Adipocyte (in vitro differentiated cells): ENCODE data around the gene VTA1.

Experiments used
- DNase-seq: peaks from one replicate; pipeline ENCODE4 v3.0.0-alpha.2; 2015; ENCODE audit warnings: low read depth
- H3K27me3 ChIP-seq: replicated peaks from 2 replicates; pipeline ENCODE4 v1.7.0; 2013; ENCODE audit warnings: mild to moderate bottlenecking, low read length, moderate library complexity; ENCODE audit not compliant: control insufficient read depth, insufficient read depth
- H3K36me3 ChIP-seq: 2 replicates; pipeline ENCODE4 v1.7.0; 2013; ENCODE audit warnings: low read length, mild to moderate bottlenecking, moderate library complexity; ENCODE audit not compliant: control insufficient read depth, insufficient read depth, severe bottlenecking
- H3K4me1 ChIP-seq: 2 replicates; pipeline ENCODE4 v1.7.0; 2013; ENCODE audit warnings: mild to moderate bottlenecking, low read length, moderate library complexity; ENCODE audit not compliant: control insufficient read depth, insufficient read depth
- H3K4me3 ChIP-seq: 2 replicates; pipeline ENCODE4 v1.7.0; 2013; ENCODE audit warnings: mild to moderate bottlenecking, low read length, moderate library complexity
- H3K9ac ChIP-seq: 2 replicates; pipeline ENCODE4 v1.7.0; 2013; ENCODE audit warnings: mild to moderate bottlenecking, low read length, moderate library complexity
- H3K9me3 ChIP-seq: 2 replicates; pipeline ENCODE4 v1.7.0; 2013; ENCODE audit warnings: mild to moderate bottlenecking, low read length, moderate library complexity; ENCODE audit not compliant: control insufficient read depth

The VTA1 gene

GRCh38 chr6:142246960-142247359, 99.9 kb downstream of the VTA1 start:
- Histone ChIP-seq H3K9ac (no peak overlapping the region), H3K9me3 (no peaks in the 10 kb centered on the region), H3K4me1 (no peaks in the 10 kb centered on the region), H3K27me3 (no peaks in the 10 kb centered on the region), H3K36me3 (no peaks in the 10 kb centered on the region), H3K4me3 (no peak overlapping the region)
- DNase-seq: no peak

GRCh38 chr6:142249266-142249665, 102.2 kb downstream of the VTA1 start:
- no peak overlapping the region for H3K9ac ChIP-seq
- H3K4me3 ChIP-seq: no peak overlapping the region
- no peak for DNase-seq
- no peaks in the 10 kb centered on the region for H3K9me3 ChIP-seq
- H3K36me3 ChIP-seq: no peaks in the 10 kb centered on the region
- H3K27me3 ChIP-seq: no peaks in the 10 kb centered on the region
- H3K4me1 ChIP-seq: no peaks in the 10 kb centered on the region

- H3K9me3 ChIP-seq: no peaks in the 10 kb centered on the region
- no peak overlapping the region for H3K4me3 ChIP-seq
Observed at GRCh38 chr6:142251930-142252445, 104.9 kb downstream of the VTA1 start.

GRCh38 chr6:142254513-142254912, 107.5 kb downstream of the VTA1 start:
- no peaks in the 10 kb centered on the region for H3K9me3 ChIP-seq
- no peaks in the 10 kb centered on the region for H3K4me1 ChIP-seq
- no peak overlapping the region for H3K9ac ChIP-seq
- H3K36me3 ChIP-seq: no peaks in the 10 kb centered on the region
- DNase-seq: no peak
- H3K4me3 ChIP-seq: no peak overlapping the region
- no peaks in the 10 kb centered on the region for H3K27me3 ChIP-seq

More at GRCh38 chr6:142251930-142252445, 104.9 kb downstream of the VTA1 start:
- no peaks in the 10 kb centered on the region for H3K27me3 ChIP-seq
- no peaks in the 10 kb centered on the region for H3K36me3 ChIP-seq
- no peaks in the 10 kb centered on the region for H3K4me1 ChIP-seq
- H3K9ac ChIP-seq: no peak overlapping the region
- DNase-seq: no peak

GRCh38 chr6:142255785-142256184, 108.7 kb downstream of the VTA1 start:
- Histone ChIP-seq H3K9me3 (no peaks in the 10 kb centered on the region), H3K4me3 (no peak overlapping the region), H3K27me3 (no peaks in the 10 kb centered on the region), H3K36me3 (no peaks in the 10 kb centered on the region), H3K4me1 (no peaks in the 10 kb centered on the region), H3K9ac (no peak overlapping the region)
- DNase-seq: no peak

- no peak overlapping the region for H3K4me3 ChIP-seq
- no peak overlapping the region for H3K9ac ChIP-seq
- no peak for DNase-seq
- H3K36me3 ChIP-seq: no peaks in the 10 kb centered on the region
- no peaks in the 10 kb centered on the region for H3K4me1 ChIP-seq
- H3K9me3 ChIP-seq: no peaks in the 10 kb centered on the region
- H3K27me3 ChIP-seq: no peaks in the 10 kb centered on the region
Observed at GRCh38 chr6:142258305-142258704, 111.2 kb downstream of the VTA1 start.

GRCh38 chr6:142258757-142259156, 111.7 kb downstream of the VTA1 start:
- Histone ChIP-seq H3K9ac (no peak overlapping the region), H3K9me3 (no peaks in the 10 kb centered on the region), H3K36me3 (no peaks in the 10 kb centered on the region), H3K4me3 (no peak overlapping the region), H3K27me3 (no peaks in the 10 kb centered on the region), H3K4me1 (no peaks in the 10 kb centered on the region)
- DNase-seq: no peak

- Histone ChIP-seq H3K27me3 (no peaks in the 10 kb centered on the region), H3K9ac (no peak overlapping the region), H3K4me1 (no peaks in the 10 kb centered on the region), H3K36me3 (no peaks in the 10 kb centered on the region), H3K9me3 (no peaks in the 10 kb centered on the region), H3K4me3 (no peak overlapping the region)
- no peak for DNase-seq
Observed at GRCh38 chr6:142260748-142261147, 113.7 kb downstream of the VTA1 start.

GRCh38 chr6:142262231-142262630, 115.2 kb downstream of the VTA1 start:
- Histone ChIP-seq H3K4me1 (no peaks in the 10 kb centered on the region), H3K4me3 (no peak overlapping the region), H3K36me3 (no peaks in the 10 kb centered on the region), H3K27me3 (no peaks in the 10 kb centered on the region), H3K9ac (no peak overlapping the region), H3K9me3 (no peaks in the 10 kb centered on the region)
- DNase-seq: no peak

- Histone ChIP-seq H3K9ac (no peak overlapping the region), H3K36me3 (no peaks in the 10 kb centered on the region), H3K9me3 (no peaks in the 10 kb centered on the region), H3K4me1 (no peaks in the 10 kb centered on the region), H3K27me3 (no peaks in the 10 kb centered on the region), H3K4me3 (no peak overlapping the region)
- DNase-seq: no peak
Observed at GRCh38 chr6:142265476-142265875, 118.4 kb downstream of the VTA1 start.

- Histone ChIP-seq H3K36me3 (no peaks in the 10 kb centered on the region), H3K4me1 (no peaks in the 10 kb centered on the region), H3K27me3 (no peaks in the 10 kb centered on the region), H3K9ac (no peak overlapping the region), H3K9me3 (no peaks in the 10 kb centered on the region), H3K4me3 (no peak overlapping the region)
- DNase-seq: no peak
Observed at GRCh38 chr6:142266060-142266459, 119.0 kb downstream of the VTA1 start.

GRCh38 chr6:142271476-142271875, 124.4 kb downstream of the VTA1 start:
- Histone ChIP-seq H3K9me3 (no peaks in the 10 kb centered on the region), H3K36me3 (no peaks in the 10 kb centered on the region), H3K9ac (no peak overlapping the region), H3K4me1 (no peaks in the 10 kb centered on the region), H3K4me3 (no peak overlapping the region), H3K27me3 (no peaks in the 10 kb centered on the region)
- no peak for DNase-seq
